Measurements from ENCODE around the gene HDC.

HDC gene

GRCh38 chr15:50275091-50275490 is 9.6 kb upstream of the HDC start:
- H3K4me3 ChIP-seq (ENCODE audit: low read depth, low read length): no peak overlapping the region
- TF ChIP-seq CTCF (IDR thresholded peaks at IDR 0.05; ENCODE audit: borderline replicate concordance, insufficient read depth, low read depth, low read length): no peak

- TF ChIP-seq CTCF (IDR thresholded peaks at IDR 0.05; ENCODE audit: borderline replicate concordance, insufficient read depth, low read depth, low read length): no peak
- no peak overlapping the region for H3K4me3 ChIP-seq (ENCODE audit: low read depth, low read length)
These were observed 2.1 kb upstream of the HDC start for GRCh38 chr15:50267577-50267976.

- no peak overlapping the region for H3K4me3 ChIP-seq (ENCODE audit: low read depth, low read length)
- no peak for TF ChIP-seq CTCF (IDR thresholded peaks at IDR 0.05; ENCODE audit: borderline replicate concordance, insufficient read depth, low read depth, low read length)
These were observed 3.0 kb downstream of the HDC start for GRCh38 chr15:50262533-50262932.

- H3K4me3 ChIP-seq (ENCODE audit: low read depth, low read length): no peak overlapping the region
- TF ChIP-seq CTCF (IDR thresholded peaks at IDR 0.05; ENCODE audit: borderline replicate concordance, insufficient read depth, low read depth, low read length): peak; percentile 39; the same call in 1 of the 2 replicates
These were observed 3.5 kb downstream of the HDC start for GRCh38 chr15:50261981-50262380.

- no peak overlapping the region for H3K4me3 ChIP-seq (ENCODE audit: low read depth, low read length)
- TF ChIP-seq CTCF (IDR thresholded peaks at IDR 0.05; ENCODE audit: borderline replicate concordance, insufficient read depth, low read depth, low read length): no peak
These were observed 4.5 kb downstream of the HDC start for GRCh38 chr15:50260969-50261496.

GRCh38 chr15:50259276-50259675 is 6.2 kb downstream of the HDC start:
- TF ChIP-seq CTCF (IDR thresholded peaks at IDR 0.05; ENCODE audit: borderline replicate concordance, insufficient read depth, low read depth, low read length): no peak
- no peak overlapping the region for H3K4me3 ChIP-seq (ENCODE audit: low read depth, low read length)

- TF ChIP-seq CTCF (IDR thresholded peaks at IDR 0.05; ENCODE audit: borderline replicate concordance, insufficient read depth, low read depth, low read length): no peak
- H3K4me3 ChIP-seq (ENCODE audit: low read depth, low read length): no peak overlapping the region
These were observed 7.6 kb downstream of the HDC start for GRCh38 chr15:50257924-50258323.

Measured in GM12875 (cell line).